PC-3 (cell line): ENCODE measurements around the gene P2RY6. TPM values are rescaled to one million over a fixed set of nuclear protein-coding genes. Genes with fewer than 3 reads are reported as not detected.

Experiments used
- ATAC-seq: fragments of 200-7000 bp; cut with Tn5 transposase; 2 replicates; pipeline ENCODE4 v1.9.1; 2020; ENCODE audit warnings: mild to moderate bottlenecking, moderate library complexity
- BruUV-seq: library from RNA; stranded (reverse); fragments of 400-500 nt; replicated peaks from 2 replicates; lab custom pipeline; 2021; lab: Mats Ljungman, UMichigan
- CTCF ChIA-PET: fragments of 300-600 bp; sonication (Branson Sonifier 250); formaldehyde crosslinking; loops from one replicate; lab custom pipeline; 2022; ENCODE audit warnings: antibody characterized with exemption; lab: Charles Lee
- POLR2A ChIA-PET: fragments of 300-600 bp; sonication (Branson Sonifier 250); formaldehyde crosslinking; loops from one replicate; lab custom pipeline; 2022; ENCODE audit warnings: antibody characterized with exemption; ENCODE audit not compliant: unreplicated experiment; lab: Charles Lee
- DNase-seq: peaks from one replicate; pipeline ENCODE4 v3.0.0-alpha.2; 2015
- H2AFZ ChIP-seq: fragments of 300-600 bp; sonication (generic); 2 replicates; pipeline ENCODE4 v1.6.0; 2016; ENCODE audit warnings: antibody characterized with exemption, low read length
- H3F3A ChIP-seq: fragments of 300-600 bp; sonication (generic); one replicate; pipeline ENCODE4 v1.6.0; 2017; ENCODE audit warnings: antibody characterized with exemption, low read length, control low read depth, mild to moderate bottlenecking; ENCODE audit not compliant: unreplicated experiment
- H3K27ac ChIP-seq: fragments of 300-600 bp; sonication (generic); 2 replicates; pipeline ENCODE4 v1.5.1; 2016; ENCODE audit warnings: mild to moderate bottlenecking, low read length
- H3K27me3 ChIP-seq: fragments of 300-600 bp; sonication (generic); 2 replicates; pipeline ENCODE4 v1.6.1; 2016; ENCODE audit warnings: low read length, mixed read lengths
- H3K36me3 ChIP-seq: fragments of 300-600 bp; sonication (generic); 2 replicates; pipeline ENCODE4 v1.6.1; 2016; ENCODE audit warnings: low read depth, mixed run types, low read length, mixed read lengths
- H3K4me1 ChIP-seq: fragments of 300-600 bp; sonication (generic); 2 replicates; pipeline ENCODE4 v1.5.1; 2016; ENCODE audit warnings: low read length; ENCODE audit not compliant: insufficient read depth
- H3K4me2 ChIP-seq: fragments of 300-600 bp; sonication (generic); 2 replicates; pipeline ENCODE4 v1.6.0; 2016; ENCODE audit warnings: low read length
- H3K4me3 ChIP-seq: fragments of 300-600 bp; sonication (generic); 2 replicates; pipeline ENCODE4 v1.5.1; 2016; ENCODE audit warnings: mild to moderate bottlenecking, low read length, mixed read lengths
- H3K79me2 ChIP-seq: fragments of 300-600 bp; sonication (generic); 2 replicates; pipeline ENCODE4 v1.6.1; 2017; ENCODE audit warnings: low read length, mixed read lengths
- H3K9ac ChIP-seq: fragments of 300-600 bp; sonication (generic); 2 replicates; pipeline ENCODE4 v1.6.0; 2016; ENCODE audit warnings: mild to moderate bottlenecking, low read length
- H3K9me2 ChIP-seq: fragments of 300-600 bp; sonication (generic); replicated peaks from 2 replicates; pipeline ENCODE4 v1.6.1; 2016; ENCODE audit warnings: mixed run types, low read length, mixed read lengths
- H3K9me3 ChIP-seq: fragments of 300-600 bp; sonication (generic); 2 replicates; pipeline ENCODE4 v1.6.1; 2016; ENCODE audit warnings: low read length, mixed read lengths
- H4K20me1 ChIP-seq: fragments of 300-600 bp; sonication (generic); 2 replicates; pipeline ENCODE4 v1.6.1; 2016; ENCODE audit warnings: low read length, mixed read lengths
- EZH2 ChIP-seq: fragments of 300-600 bp; sonication (generic); IDR thresholded peaks from one replicate; pipeline ENCODE4 v1.6.1; 2017; ENCODE audit warnings: antibody characterized with exemption, mild to moderate bottlenecking, low read length; ENCODE audit not compliant: unreplicated experiment
- EZH2phosphoT487 ChIP-seq: fragments of 300-600 bp; sonication (generic); IDR thresholded peaks from 2 replicates; pipeline ENCODE4 v1.6.1; 2018; ENCODE audit warnings: mild to moderate bottlenecking, antibody characterized with exemption, low read length, borderline replicate concordance
- intact Hi-C: fragments of 100-400 bp; cut with micrococcal nuclease; formaldehyde crosslinking; loops from 2 replicates; pipeline ENCODE4 v1.9.0; 2023
- total RNA-seq: library from RNA; depleted of rRNA; stranded (reverse); fragments of >200 nt; gene quantifications from 2 replicates; pipeline ENCODE4 v1.2.3, GENCODE V29; 2014
- TF ChIP-seq, protein P1 (sequence below): fragments of 300-600 bp; sonication (generic); conservative IDR thresholded peaks from 2 replicates; pipeline ENCODE4 v1.5.1; 2017; ENCODE audit warnings: antibody characterized with exemption, low read depth, mild to moderate bottlenecking, low read length

The P2RY6 gene
- total RNA-seq, 1 experiment from 2014 or later, result 2.0 TPM

DNA sequence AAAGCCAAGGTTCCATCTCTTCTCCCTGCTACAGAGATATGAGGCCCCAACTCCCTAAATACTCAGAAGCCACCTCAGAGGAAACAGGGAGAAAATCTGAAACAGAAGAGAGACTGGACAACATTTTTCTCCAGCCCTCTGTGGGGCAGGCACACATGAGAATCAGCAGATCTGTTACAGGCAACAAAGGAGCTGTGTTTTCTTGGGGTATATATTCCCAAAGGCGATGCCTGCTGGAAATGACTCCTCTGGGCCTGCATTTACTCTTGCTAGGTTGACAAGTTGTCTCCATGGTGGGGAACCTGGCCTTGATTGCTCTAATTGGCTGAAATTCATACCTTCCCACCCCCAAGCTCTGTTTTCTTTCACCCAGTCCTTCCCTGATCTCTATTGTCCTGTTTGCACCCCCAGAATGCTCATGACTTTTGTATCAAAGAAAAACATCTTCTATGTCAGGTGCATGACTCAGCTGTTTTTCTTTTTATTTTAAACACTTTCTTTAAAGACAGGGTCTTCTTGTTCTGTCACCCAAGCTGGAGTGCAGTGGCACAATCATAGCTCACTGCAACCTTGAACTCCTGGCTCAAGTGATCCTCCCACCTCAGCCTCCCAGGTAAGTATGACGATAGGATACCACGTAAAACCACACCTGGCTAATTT, 23.5 kb upstream of the P2RY6 start:
- no peak overlapping the region for H3K4me3 ChIP-seq
- peaks cover 8% of the 10 kb centered on the region for H3F3A ChIP-seq
- DNase-seq (no peak), ATAC-seq (no peak)
- H3K27ac ChIP-seq, result no peak overlapping the region
- H3K36me3 ChIP-seq, result no peaks in the 10 kb centered on the region
- H3K27me3 ChIP-seq, result no peaks in the 10 kb centered on the region
- ChIA-PET CTCF (no interaction called here), POLR2A (interaction anchor here (0.6 kb wide), 2 partner anchors 24 to 426 kb away, joined by 3 to 6 read pairs; no protein-coding TSS in a partner anchor)
- H3K4me2 ChIP-seq, result no peak overlapping the region
- H3K9me3 ChIP-seq, result no peaks in the 10 kb centered on the region
- H3K4me1 ChIP-seq, result no peaks in the 10 kb centered on the region
- no peaks in the 10 kb centered on the region for H3K9me2 ChIP-seq
- intact Hi-C loops, result loop anchor here (5.0 kb wide), 1 partner anchor 39 kb away; no protein-coding TSS in a partner anchor
- no peaks in the 10 kb centered on the region for H3K79me2 ChIP-seq
- no peak overlapping the region for H3K9ac ChIP-seq
- no TSS peak for BruUV-seq
- no peak overlapping the region for H2AFZ ChIP-seq
- H4K20me1 ChIP-seq, result no peaks in the 10 kb centered on the region
- TF ChIP-seq EZH2 (no peak), EZH2phosphoT487 (no peak)
- TF ChIP-seq, protein P1, sequence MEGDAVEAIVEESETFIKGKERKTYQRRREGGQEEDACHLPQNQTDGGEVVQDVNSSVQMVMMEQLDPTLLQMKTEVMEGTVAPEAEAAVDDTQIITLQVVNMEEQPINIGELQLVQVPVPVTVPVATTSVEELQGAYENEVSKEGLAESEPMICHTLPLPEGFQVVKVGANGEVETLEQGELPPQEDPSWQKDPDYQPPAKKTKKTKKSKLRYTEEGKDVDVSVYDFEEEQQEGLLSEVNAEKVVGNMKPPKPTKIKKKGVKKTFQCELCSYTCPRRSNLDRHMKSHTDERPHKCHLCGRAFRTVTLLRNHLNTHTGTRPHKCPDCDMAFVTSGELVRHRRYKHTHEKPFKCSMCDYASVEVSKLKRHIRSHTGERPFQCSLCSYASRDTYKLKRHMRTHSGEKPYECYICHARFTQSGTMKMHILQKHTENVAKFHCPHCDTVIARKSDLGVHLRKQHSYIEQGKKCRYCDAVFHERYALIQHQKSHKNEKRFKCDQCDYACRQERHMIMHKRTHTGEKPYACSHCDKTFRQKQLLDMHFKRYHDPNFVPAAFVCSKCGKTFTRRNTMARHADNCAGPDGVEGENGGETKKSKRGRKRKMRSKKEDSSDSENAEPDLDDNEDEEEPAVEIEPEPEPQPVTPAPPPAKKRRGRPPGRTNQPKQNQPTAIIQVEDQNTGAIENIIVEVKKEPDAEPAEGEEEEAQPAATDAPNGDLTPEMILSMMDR, result no peak

DNA sequence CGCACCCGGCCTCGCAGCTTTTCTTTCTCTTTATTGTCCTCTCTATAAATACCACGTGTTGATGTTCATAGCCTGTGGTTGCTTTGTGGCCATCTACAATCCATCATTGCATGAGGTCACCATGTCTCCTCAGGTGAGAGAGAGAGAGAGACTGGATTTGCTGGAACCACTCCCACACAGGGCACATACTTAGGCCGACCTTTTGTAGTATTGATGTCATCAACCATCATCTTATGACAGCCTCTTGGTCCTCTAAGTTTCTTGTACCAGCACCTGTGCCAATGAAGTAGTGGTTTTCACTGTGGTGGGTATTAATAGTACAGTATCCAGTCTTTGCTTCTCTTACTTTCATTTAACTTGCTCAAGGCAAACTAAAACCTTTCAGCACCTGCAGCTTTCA, 22.8 kb upstream of the P2RY6 start:
- H3K27me3 ChIP-seq, result no peaks in the 10 kb centered on the region
- H3K4me1 ChIP-seq, result no peaks in the 10 kb centered on the region
- H3K4me2 ChIP-seq, result no peak overlapping the region
- H3K27ac ChIP-seq, result no peak overlapping the region
- DNase-seq (peak; percentile 33), ATAC-seq (no peak)
- no peaks in the 10 kb centered on the region for H3K9me2 ChIP-seq
- H3K9me3 ChIP-seq, result no peaks in the 10 kb centered on the region
- no peak overlapping the region for H3K4me3 ChIP-seq
- H3F3A ChIP-seq, result peaks cover 8% of the 10 kb centered on the region
- H3K79me2 ChIP-seq, result no peaks in the 10 kb centered on the region
- H4K20me1 ChIP-seq, result no peaks in the 10 kb centered on the region
- intact Hi-C loops, result loop anchor here (5.0 kb wide), 1 partner anchor 38 kb away; no protein-coding TSS in a partner anchor
- H2AFZ ChIP-seq, result no peak overlapping the region
- no peak for TF ChIP-seq EZH2phosphoT487
- TF ChIP-seq, protein P1, result no peak
- no peak for TF ChIP-seq EZH2
- no TSS peak for BruUV-seq
- ChIA-PET POLR2A (interaction anchor here (0.6 kb wide), 1 partner anchor 426 kb away, joined by 3 read pairs; no protein-coding TSS in a partner anchor), CTCF (no interaction called here)
- H3K36me3 ChIP-seq, result no peaks in the 10 kb centered on the region
- no peak overlapping the region for H3K9ac ChIP-seq
